KOPT-K1 (cell line): Measurements from ENCODE around the gene BEX4.
"Not testable (repeated sequence)": the region's sequence is repeated elsewhere in the genome, so short reads cannot be mapped to it uniquely, and the experiment has no call there.

ENCODE experiments used
- H3K27ac ChIP-seq: fragments of 200-600 bp; sonication (generic); 2 replicates; pipeline ENCODE4 v1.5.1; 2016; ENCODE audit warnings: antibody characterized with exemption, mild to moderate bottlenecking, low read depth, low read length; ENCODE audit not compliant: poor library complexity, severe bottlenecking
- H3K36me3 ChIP-seq: fragments of 200-600 bp; sonication (generic); 2 replicates; pipeline ENCODE4 v1.5.1; 2017; ENCODE audit warnings: antibody characterized with exemption, mild to moderate bottlenecking, low read length, moderate library complexity; ENCODE audit not compliant: insufficient read depth
- H3K9me3 ChIP-seq: fragments of 200-600 bp; sonication (generic); 2 replicates; pipeline ENCODE4 v1.5.1; 2017; ENCODE audit warnings: antibody characterized with exemption, low read length, mild to moderate bottlenecking; ENCODE audit not compliant: insufficient read depth, poor library complexity, severe bottlenecking

The BEX4 gene

DNA sequence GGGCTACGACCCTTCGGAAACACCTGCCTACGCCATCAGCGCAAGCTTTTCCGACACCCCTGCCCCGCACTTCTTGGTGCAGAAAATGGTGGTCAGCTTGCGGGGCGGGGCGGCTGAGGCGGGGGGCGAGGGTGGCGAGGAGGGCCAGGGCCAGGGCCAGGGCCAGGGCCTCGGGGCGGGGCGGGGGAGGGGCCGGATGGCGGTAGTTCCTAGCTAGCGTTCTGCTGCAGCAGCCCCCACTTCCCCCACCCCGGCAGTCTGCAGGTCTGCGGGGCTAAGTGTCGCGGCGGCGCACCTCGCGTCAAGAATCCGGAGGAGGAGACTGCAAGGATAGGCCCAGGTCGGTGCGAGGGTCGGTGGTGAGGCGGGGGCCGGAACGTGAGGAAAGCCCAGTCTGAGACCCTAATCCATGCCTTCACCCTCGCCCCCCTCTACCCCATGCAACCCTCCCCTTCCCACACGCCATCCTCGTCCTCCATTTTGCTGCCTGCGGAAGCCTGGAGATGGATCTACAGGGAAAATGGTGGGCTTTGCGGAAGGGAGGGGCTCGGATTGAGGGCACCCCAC, 600 bp downstream of the BEX4 start:
- H3K36me3 ChIP-seq, result peaks cover 13% of the 10 kb centered on the region
- H3K9me3 ChIP-seq, result no peaks in the 10 kb centered on the region
- peak overlapping the region; percentile 80 for H3K27ac ChIP-seq

GRCh38 chrX:103220511-103221323, 5.8 kb downstream of the BEX4 start:
- Histone ChIP-seq H3K36me3 (peaks cover 13% of the 10 kb centered on the region), H3K9me3 (no peaks in the 10 kb centered on the region), H3K27ac (no peak overlapping the region)

GRCh38 chrX:103225918-103226317, 11.0 kb downstream of the BEX4 start:
- H3K36me3 ChIP-seq, H3K9me3 ChIP-seq, H3K27ac ChIP-seq: not testable (repeated sequence)

GRCh38 chrX:103233263-103233662, 18.4 kb downstream of the BEX4 start:
- H3K9me3 ChIP-seq, result no peaks in the 10 kb centered on the region
- no peaks in the 10 kb centered on the region for H3K36me3 ChIP-seq
- H3K27ac ChIP-seq, result no peak overlapping the region

GRCh38 chrX:103234869-103235268, 20.0 kb downstream of the BEX4 start:
- Histone ChIP-seq H3K9me3 (no peaks in the 10 kb centered on the region), H3K36me3 (no peaks in the 10 kb centered on the region), H3K27ac (no peak overlapping the region)

DNA sequence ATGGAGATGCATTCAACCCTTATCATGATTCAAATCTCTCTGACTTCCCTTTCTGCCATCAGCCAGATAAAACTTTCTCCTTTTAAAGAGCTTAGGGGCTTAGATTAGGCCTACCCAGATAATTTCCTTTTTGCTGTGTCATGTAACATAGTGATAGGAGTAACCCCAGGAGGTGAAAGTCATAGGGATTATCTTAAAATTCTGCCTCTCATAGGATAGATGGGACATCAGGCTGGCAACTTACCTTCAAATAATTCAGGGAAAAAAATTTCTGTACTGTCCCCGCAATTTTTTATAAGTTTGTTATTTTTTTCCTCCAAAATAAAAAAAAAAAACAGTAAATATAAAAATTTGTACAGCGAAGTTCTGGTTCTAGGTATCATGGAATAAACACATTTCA, 20.7 kb downstream of the BEX4 start:
- H3K36me3 ChIP-seq, H3K27ac ChIP-seq, H3K9me3 ChIP-seq: not testable (repeated sequence)

- no peaks in the 10 kb centered on the region for H3K9me3 ChIP-seq
- H3K27ac ChIP-seq, result no peak overlapping the region
- H3K36me3 ChIP-seq, result no peaks in the 10 kb centered on the region
These were observed 21.4 kb downstream of the BEX4 start for GRCh38 chrX:103236296-103236695.

DNA sequence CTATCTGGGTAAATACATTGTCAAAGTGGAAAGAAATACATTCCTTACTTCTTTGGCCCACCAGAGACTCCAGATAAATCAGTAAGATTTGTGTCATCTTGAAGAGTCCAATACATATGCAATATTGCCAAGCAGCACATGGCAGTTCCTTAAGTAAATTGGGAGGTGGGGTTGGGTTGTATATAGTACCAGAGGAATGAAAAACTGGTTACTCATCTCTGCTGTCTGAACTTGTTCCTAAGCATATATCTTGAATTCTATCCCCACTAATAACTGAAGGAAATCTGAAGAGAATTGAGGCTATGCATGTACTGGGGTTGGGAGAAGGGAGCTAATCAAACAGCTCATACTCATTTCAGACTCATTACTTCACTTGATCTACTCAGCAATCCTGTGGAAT, 25.2 kb downstream of the BEX4 start:
- Histone ChIP-seq H3K27ac (no peak overlapping the region), H3K9me3 (no peaks in the 10 kb centered on the region), H3K36me3 (no peaks in the 10 kb centered on the region)

DNA sequence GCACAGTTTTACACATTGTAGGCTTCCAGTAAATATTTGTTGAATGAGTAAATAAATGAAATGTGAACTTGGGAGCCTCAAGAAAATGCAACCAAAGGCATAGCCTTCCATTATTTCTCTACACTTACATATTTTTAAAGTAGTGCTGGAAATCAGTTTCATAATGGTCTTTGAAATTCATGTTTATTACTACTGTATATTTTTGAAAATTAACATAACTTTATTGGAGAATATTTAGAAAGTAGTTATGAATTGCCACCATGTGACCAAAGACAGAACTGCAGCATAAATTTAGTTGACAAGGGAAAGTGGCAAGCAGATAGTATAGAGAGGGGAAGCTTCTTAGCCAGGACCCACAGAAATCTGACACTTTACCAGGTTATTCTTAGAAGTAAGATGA, 33.6 kb downstream of the BEX4 start:
- Histone ChIP-seq H3K27ac (no peak overlapping the region), H3K9me3 (no peaks in the 10 kb centered on the region), H3K36me3 (peaks cover 16% of the 10 kb centered on the region)

GRCh38 chrX:103249805-103250204, 34.9 kb downstream of the BEX4 start:
- Histone ChIP-seq H3K36me3 (peaks cover 17% of the 10 kb centered on the region), H3K9me3 (no peaks in the 10 kb centered on the region), H3K27ac (no peak overlapping the region)

DNA sequence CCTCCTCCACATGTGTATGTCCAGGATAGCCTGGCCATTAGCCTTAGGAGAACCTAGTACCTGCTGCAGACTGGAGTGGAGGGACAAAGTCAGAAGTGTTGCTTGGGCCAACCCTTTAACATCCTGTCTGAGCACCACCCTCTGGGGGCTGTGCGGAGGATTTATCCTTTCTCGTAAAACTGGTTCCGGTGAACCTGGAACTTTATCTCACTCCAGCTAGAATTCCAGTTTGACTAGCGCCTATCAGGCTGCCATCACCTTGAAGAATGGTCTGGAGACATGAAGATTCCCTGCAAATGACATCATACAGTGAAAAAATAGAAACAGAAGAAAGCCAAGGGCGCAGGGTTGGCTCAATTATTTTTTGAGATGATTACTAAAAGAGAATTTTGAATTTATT, 36.1 kb downstream of the BEX4 start:
- Histone ChIP-seq H3K36me3 (peaks cover 17% of the 10 kb centered on the region), H3K27ac (no peak overlapping the region)

DNA sequence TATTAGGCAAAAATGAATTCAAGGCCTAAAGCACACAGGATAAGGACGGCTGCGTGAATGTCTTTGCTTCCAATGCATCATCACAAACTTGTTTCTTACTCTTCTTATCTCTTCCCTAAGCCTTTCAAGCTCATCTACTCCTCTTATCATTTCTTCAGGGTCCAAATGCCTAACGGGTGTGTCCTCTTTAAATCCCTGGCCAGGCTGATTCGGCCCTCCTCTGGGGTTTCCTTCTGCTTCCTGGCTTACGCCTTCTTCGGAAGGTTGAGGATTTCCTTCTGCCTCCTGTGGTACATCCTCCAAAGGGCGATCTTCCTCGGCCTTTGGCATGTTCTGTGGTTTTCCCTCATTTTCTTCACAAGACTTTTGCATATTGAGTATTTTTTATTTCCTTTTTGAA, 38.7 kb downstream of the BEX4 start:
- H3K27ac ChIP-seq, result peak overlapping the region; percentile 77
- H3K9me3 ChIP-seq, result no peaks in the 10 kb centered on the region
- H3K36me3 ChIP-seq, result peaks cover 17% of the 10 kb centered on the region

More for the DNA sequence above, 36.1 kb downstream of the BEX4 start:
- H3K9me3 ChIP-seq, result no peaks in the 10 kb centered on the region

GRCh38 chrX:103254171-103254824, 39.4 kb downstream of the BEX4 start:
- peaks cover 17% of the 10 kb centered on the region for H3K36me3 ChIP-seq
- H3K27ac ChIP-seq, result peak overlapping the region; percentile 77
- no peaks in the 10 kb centered on the region for H3K9me3 ChIP-seq

DNA sequence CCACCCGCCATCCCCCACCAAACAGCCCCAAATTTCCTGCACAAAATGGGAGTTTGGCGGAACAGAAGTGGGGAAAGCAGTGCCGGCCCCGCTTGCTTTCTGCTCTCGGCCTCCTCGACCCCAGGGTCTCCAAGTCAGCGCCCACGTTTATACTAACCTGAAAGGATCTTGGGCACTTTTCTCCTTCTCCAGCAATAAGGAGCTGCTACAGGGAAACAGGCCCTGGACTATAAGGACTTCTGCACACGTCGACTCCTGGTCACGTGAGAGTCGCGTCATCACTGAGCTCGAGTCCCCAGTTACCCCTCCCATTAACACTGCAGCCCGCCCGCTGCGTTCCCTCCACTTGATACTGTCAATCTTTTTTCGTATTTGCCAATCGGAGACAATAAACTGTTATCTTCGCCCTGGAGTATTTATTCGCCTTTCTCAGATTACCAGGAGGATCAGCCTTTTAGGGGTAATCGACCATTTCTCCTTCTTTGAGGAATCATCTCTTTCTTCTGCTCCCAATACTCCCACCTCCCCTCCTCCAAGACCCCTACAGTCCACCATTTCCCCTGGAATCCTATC, 40.1 kb downstream of the BEX4 start, which contains the start of gene TCEAL8:
TSS of gene TCEAL8 (minus strand) at position 235 of the 573 bp plus-strand sequence. CDS start 1,176 bp downstream, outside the sequence.
- Histone ChIP-seq H3K36me3 (peaks cover 17% of the 10 kb centered on the region), H3K9me3 (no peaks in the 10 kb centered on the region), H3K27ac (peak within 1 kb of the TSS; percentile 77)

DNA sequence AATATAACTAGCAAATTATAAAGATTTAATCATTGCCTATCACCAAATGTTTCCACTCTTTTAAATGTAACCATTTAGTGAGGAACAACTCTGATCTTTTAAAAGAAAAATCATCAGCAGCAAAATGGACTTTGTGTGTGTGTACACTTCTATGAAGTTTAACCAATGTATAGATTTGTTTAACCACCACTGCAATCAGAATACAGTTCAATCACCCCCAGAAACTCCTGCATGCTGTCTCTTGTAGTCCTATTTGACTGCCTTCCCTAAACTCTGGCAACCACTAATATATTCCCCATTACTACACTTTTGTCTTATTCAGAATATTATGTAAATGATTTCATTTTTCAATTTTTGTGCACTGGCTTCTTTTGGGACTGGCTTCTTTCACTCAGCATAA, 41.7 kb downstream of the BEX4 start:
- Histone ChIP-seq H3K36me3 (peaks cover 17% of the 10 kb centered on the region), H3K9me3 (no peaks in the 10 kb centered on the region), H3K27ac (no peak overlapping the region)
